Activated T-cell treated with anti-CD3 and anti-CD28 coated beads, Interleukin-2, amount 50 U/mL, for 72 hours (primary cell): ENCODE measurements around the gene SYN1. TPM values are rescaled to one million over a fixed set of nuclear protein-coding genes. Genes with fewer than 3 reads are reported as not detected.

Source experiments
- ATAC-seq, 2 donors: fragments of 150-1000 bp; cut with Tn5 transposase; replicated peaks in 1 of 2; 2 replicates each; pipeline ENCODE4 v1.10.0; 2021; ENCODE audit warnings: moderate library complexity in 2 of 2, mild to moderate bottlenecking in 1 of 2
- DNase-seq, 2 donors: peaks; one replicate each; pipeline ENCODE4 v3.0.0; 2021 to 2022; ENCODE audit warnings: mixed read lengths in 1 of 2
- H3K27ac Mint-ChIP-seq: one replicate; pipeline ENCODE4 v1.8.0; 2022; ENCODE audit warnings: mild to moderate bottlenecking, moderate library complexity, mixed read lengths
- H3K27me3 Mint-ChIP-seq: one replicate; pipeline ENCODE4 v1.8.0; 2022; ENCODE audit warnings: low read depth, mixed read lengths
- H3K36me3 Mint-ChIP-seq, 2 donors: one replicate each; pipeline ENCODE4 v1.8.0; 2022; ENCODE audit warnings: mixed read lengths in 2 of 2, mild to moderate bottlenecking in 1 of 2; ENCODE audit not compliant: insufficient read depth in 2 of 2
- H3K4me1 Mint-ChIP-seq: one replicate; pipeline ENCODE4 v1.8.0; 2022; ENCODE audit warnings: low read depth, mixed read lengths
- H3K4me3 Mint-ChIP-seq, 2 donors: one replicate each; pipeline ENCODE4 v1.8.0; 2022; ENCODE audit warnings: mild to moderate bottlenecking in 2 of 2, mixed read lengths in 2 of 2, moderate library complexity in 2 of 2
- H3K9me3 Mint-ChIP-seq, 2 donors: one replicate each; pipeline ENCODE4 v1.8.0; 2022; ENCODE audit warnings: mixed read lengths in 2 of 2
- total RNA-seq, 2 donors: library from RNA; stranded (reverse); gene quantifications; one replicate each; pipeline ENCODE4 v1.2.3, GENCODE V29; 2022

The SYN1 gene
- total RNA-seq, 2 donors from 2014 or later: 0.67 to 2.0 TPM

DNA sequence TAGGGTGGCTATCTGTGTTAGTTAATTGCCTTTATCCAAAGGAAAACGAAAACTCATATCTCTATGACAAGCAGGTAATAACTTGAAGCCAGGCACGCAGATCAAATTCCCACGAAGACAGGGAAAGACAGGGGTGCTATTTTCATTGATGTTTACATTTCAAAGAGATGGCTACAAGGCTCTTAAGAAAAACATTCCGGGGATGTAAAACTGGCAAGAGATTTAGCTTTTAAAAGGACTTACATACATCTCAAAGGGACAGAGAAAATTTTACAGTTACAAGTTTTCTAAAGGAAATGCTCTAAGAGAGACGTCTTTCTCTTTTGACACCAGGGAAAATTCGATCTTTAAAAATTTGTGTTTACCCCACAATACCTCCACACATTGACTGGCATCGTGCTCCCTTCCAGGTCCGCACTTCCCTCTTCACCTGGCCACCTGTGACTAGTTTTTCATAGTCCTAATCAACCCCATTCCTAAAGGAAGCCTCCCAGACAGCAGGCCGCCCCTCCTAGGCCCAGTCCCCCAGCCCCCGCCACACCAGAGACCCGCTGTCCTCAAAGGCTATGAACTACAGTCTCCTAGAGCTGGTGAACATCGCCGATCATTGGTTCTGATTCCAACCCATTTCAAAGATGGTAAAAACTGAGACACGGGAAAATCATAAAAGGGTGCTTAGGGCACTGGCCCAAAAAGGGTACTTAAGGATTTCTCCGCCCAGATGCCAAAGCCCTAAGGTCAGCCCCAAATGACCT lies 59.3 kb downstream of the SYN1 start:
- peaks cover 35% of the 10 kb centered on the region for H3K4me1 Mint-ChIP-seq
- H3K27me3 Mint-ChIP-seq: peaks cover 6% of the 10 kb centered on the region
- H3K9me3 Mint-ChIP-seq: no peaks in the 10 kb centered on the region
- H3K36me3 Mint-ChIP-seq: peaks cover 9 to 10% of the 10 kb centered on the region in 2 donors
- DNase-seq (no peak), ATAC-seq (no peak)
- H3K4me3 Mint-ChIP-seq: peak overlapping the region; percentile 81 to 85
- H3K27ac Mint-ChIP-seq: peak overlapping the region; percentile 91

DNA sequence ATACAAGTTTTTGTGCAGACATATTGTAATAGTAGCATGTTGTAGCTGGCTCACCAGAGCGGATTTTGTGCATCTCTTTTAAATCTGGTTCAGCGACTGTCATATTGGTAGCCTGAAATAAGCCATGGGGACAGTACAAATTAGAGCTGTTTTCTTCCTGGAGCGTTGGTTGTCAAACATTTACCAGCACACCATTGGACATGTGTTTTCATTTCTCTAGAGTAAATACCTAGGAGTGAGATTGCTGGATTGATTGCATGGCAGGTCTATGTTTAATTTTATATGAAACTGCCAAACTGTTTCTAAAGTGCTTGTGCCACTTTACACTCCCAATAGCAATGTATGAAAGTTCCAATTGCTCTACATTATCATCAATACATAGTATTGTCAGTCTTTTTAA lies 61.2 kb downstream of the SYN1 start:
- H3K4me1 Mint-ChIP-seq: peaks cover 23% of the 10 kb centered on the region
- H3K36me3 Mint-ChIP-seq: peaks cover 2 to 4% of the 10 kb centered on the region in 2 donors
- peaks cover 6% of the 10 kb centered on the region for H3K27me3 Mint-ChIP-seq
- no peak overlapping the region for H3K4me3 Mint-ChIP-seq
- ATAC-seq: no peak
- peak overlapping the region; percentile 63 for H3K27ac Mint-ChIP-seq
- DNase-seq: no peak
- H3K9me3 Mint-ChIP-seq: no peaks in the 10 kb centered on the region

DNA sequence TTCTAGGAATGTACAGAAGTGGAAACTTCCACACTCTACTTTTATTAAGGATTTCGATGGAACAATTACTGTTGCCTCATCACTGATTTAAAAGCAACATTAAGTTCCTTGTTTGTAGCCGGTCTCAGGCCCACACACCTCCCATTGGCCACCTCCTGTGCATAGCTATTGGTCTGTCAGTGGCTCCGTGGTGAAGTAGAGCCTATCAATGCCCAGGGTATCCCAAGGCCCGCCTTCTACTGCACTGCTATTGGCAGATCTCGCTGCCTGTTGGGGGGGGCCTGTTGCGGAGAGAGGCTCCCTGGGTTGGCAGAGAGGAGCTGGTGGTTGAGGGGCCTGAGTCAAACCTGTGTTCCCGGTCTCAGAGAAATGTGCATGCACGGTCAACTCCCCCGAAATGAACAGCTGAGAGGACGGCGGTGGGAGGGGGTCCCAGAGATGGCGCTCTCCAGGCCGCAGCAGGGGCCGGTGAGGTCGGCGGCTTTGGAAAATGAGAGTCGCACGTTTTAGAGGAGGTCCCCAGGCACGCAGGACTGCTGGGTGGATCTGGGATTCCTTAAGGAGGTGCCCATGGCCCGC lies 63.5 kb downstream of the SYN1 start:
- no peaks in the 10 kb centered on the region for H3K36me3 Mint-ChIP-seq
- ATAC-seq: peak; percentile 87 to 90
- DNase-seq: peak; percentile 82 to 89
- peaks cover 5% of the 10 kb centered on the region for H3K4me1 Mint-ChIP-seq
- peaks cover 13% of the 10 kb centered on the region for H3K27me3 Mint-ChIP-seq
- H3K9me3 Mint-ChIP-seq: no peaks in the 10 kb centered on the region
- H3K27ac Mint-ChIP-seq: peak overlapping the region; percentile 87
- peak overlapping the region; percentile 83 to 84 for H3K4me3 Mint-ChIP-seq

DNA sequence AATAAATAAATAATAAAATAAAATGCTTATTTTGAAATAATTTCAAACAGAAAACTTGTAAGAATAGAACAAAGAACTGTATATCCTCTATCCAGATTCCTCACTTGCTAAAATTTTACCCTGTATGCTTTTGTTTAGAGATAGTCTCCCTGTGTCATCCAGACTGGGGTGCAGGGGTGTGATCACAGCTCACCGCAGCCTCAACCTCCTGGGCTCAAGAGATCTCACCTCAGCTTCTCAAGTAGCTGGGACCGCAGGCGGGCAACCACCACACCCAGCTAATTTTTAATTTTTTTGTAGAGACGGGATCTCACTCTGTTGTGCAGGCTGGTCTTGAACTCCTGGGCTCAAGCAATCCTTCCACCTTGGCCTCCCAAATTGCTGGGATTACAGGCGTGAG lies 76.2 kb downstream of the SYN1 start:
- Mint-ChIP-seq H3K27ac (no peak overlapping the region), H3K9me3 (no peaks in the 10 kb centered on the region), H3K4me3 (no peak overlapping the region), H3K4me1 (no peaks in the 10 kb centered on the region), H3K36me3 (no peaks in the 10 kb centered on the region), H3K27me3 (peaks cover 9% of the 10 kb centered on the region)
- ATAC-seq (no peak), DNase-seq (no peak)

DNA sequence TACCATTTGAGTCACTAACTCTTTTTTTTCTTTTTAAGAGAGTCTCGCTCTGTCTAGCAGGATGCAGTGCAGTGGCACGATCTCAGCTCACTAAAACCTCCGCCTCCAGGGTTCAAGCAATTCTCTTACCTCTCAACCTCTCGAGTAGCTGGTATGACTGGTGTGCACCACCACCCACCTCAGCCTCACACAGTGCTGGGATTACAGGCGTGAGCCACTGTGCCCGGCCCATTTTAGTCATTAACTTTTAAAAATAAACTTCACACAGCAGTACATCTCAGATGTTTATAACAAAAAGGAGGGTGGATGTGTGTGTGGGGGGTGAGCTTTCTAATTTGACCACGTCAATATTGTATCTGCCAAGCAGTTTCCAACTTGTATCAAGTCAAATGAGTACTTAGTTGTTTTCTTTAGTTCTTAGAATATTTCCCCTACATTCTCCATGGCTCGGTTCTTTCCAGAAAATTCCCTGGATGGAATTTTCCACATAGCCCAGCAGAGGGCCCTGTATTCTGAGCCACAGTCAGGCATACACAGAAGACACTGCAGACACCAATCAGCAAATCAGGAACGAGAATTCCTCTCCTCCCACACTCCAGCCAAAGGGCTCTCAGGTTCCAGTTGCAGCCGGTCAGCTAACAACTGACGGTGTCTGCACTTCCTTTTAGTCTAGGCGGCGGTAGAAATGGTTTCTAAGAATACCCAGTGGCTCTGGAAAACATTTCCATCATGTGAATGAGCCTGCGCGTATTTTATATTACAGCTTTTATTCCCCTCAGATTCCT lies 78.7 kb downstream of the SYN1 start:
- no peak overlapping the region for H3K27ac Mint-ChIP-seq
- H3K9me3 Mint-ChIP-seq: no peaks in the 10 kb centered on the region
- DNase-seq: no peak
- peak in 1 of 2 donors; percentile 50 for ATAC-seq
- no peaks in the 10 kb centered on the region for H3K4me1 Mint-ChIP-seq
- no peak overlapping the region for H3K4me3 Mint-ChIP-seq
- peaks cover 11% of the 10 kb centered on the region for H3K27me3 Mint-ChIP-seq
- H3K36me3 Mint-ChIP-seq: no peaks in the 10 kb centered on the region

DNA sequence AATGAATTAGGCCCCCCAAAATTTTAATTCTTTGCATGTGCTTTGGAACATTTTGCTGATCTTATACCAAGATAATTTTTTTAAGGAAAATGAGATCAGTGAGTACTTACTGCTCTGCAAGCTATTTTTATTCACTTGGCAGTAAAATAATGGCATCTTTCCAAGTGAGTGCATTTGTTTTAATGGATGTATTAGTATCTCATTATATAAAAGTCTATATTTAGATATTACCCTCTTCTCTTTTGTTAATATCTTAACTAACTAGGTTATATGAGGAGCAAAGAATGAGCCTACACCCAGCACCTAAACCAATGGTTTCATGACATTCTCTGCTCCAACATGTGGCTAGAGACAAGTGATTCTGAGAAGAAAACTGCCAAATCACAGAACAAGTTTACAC lies 79.8 kb downstream of the SYN1 start:
- no peak overlapping the region for H3K27ac Mint-ChIP-seq
- H3K4me3 Mint-ChIP-seq: no peak overlapping the region
- ATAC-seq (no peak), DNase-seq (no peak)
- H3K36me3 Mint-ChIP-seq: no peaks in the 10 kb centered on the region
- no peaks in the 10 kb centered on the region for H3K9me3 Mint-ChIP-seq
- H3K27me3 Mint-ChIP-seq: peaks cover 17% of the 10 kb centered on the region
- no peaks in the 10 kb centered on the region for H3K4me1 Mint-ChIP-seq

DNA sequence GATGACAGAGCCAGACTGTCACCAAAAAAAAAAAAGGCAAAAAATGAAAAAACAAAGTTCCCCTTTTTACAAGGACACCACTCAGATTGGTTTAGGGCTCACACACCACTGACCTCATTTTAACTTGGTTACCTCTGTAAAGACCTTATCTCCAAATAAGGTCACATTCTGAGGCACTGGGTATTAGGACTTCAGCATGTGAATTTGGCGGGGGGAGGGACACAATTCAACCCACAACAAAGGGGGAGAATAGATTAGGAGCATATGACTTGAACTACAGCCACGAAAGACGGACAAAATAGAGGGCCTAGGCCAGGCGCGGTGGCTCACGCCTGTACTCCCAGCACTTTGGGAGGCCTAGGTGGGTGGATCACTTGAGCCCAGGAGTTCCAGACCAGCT lies 89.6 kb downstream of the SYN1 start:
- Mint-ChIP-seq H3K9me3 (no peaks in the 10 kb centered on the region), H3K4me1 (no peaks in the 10 kb centered on the region), H3K27ac (no peak overlapping the region), H3K27me3 (no peaks in the 10 kb centered on the region), H3K4me3 (no peak overlapping the region), H3K36me3 (no peaks in the 10 kb centered on the region)
- ATAC-seq (no peak), DNase-seq (no peak)

DNA sequence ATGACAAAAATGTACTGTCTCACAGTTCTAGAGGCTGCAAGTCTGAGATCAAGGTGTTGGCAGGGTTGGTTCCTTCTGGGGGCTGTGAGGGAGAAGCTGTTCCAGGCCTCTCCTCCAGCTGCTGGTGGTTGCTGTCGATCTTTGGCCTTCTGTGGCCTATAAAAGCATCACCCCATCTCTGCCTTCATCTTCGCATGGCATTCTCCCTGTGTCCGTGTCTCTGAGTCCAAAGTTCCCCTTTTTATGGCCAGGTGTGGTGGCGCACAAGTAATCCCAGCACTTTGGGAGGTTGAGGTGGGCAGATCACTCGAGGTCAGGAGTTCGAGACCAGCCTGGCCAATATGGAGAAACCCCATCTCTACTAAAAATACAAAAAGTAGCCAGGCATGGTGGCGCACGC lies 90.1 kb downstream of the SYN1 start:
- H3K9me3 Mint-ChIP-seq: no peaks in the 10 kb centered on the region
- no peak overlapping the region for H3K27ac Mint-ChIP-seq
- H3K4me3 Mint-ChIP-seq: no peak overlapping the region
- no peak for ATAC-seq
- no peaks in the 10 kb centered on the region for H3K4me1 Mint-ChIP-seq
- H3K36me3 Mint-ChIP-seq: no peaks in the 10 kb centered on the region
- no peaks in the 10 kb centered on the region for H3K27me3 Mint-ChIP-seq
- no peak for DNase-seq

DNA sequence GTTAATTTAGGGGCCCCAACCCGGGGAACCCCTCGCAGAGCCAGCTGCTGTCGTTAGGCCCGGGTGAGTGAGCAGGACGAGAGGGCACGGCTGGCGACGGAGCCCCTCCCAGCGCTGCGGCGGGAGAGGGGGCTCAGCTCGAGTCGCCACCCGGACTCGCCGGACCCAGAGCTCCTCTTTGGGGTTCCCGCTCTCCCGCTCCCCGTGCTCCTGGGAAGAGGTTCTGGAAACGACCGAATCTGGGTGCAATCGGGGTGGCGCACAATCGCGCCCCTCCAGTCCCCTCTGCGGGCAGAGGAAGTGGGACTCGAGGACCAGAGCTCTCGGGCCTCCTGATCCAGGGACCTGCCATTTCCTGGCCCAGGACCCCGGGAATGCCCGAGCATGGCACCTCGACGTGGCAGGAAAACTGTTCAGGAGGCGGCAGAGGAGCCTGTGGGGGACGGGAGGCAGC lies 95.9 kb downstream of the SYN1 start:
- no peaks in the 10 kb centered on the region for H3K27me3 Mint-ChIP-seq
- no peak overlapping the region for H3K27ac Mint-ChIP-seq
- peak; percentile 57 to 61 for ATAC-seq
- peak overlapping the region; percentile 78 to 85 for H3K4me3 Mint-ChIP-seq
- H3K36me3 Mint-ChIP-seq: no peaks in the 10 kb centered on the region
- no peaks in the 10 kb centered on the region for H3K9me3 Mint-ChIP-seq
- no peak for DNase-seq
- peaks cover 5% of the 10 kb centered on the region for H3K4me1 Mint-ChIP-seq

DNA sequence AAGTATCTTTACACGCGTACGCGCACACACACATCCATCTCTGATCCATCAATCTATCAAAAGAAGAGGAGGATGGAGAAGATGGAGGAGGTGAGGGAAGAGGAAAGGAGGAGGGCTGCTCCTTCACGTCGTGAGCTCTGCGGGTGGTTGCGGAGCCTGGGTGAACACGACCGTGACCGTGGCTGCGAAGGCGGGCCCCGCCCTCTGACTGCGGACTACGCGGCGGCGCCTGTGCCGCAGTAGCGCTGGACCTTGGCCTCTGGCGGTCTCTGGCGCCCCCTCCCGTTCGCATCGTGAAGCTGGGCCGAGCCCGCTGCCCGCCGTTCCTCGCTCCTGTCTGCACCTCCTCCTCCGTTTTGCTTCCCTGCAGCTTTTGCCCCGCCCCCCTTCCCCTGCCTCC lies 96.4 kb downstream of the SYN1 start:
- Mint-ChIP-seq H3K4me3 (peak overlapping the region; percentile 78 to 85), H3K9me3 (no peaks in the 10 kb centered on the region), H3K4me1 (peaks cover 5% of the 10 kb centered on the region), H3K36me3 (no peaks in the 10 kb centered on the region), H3K27ac (no peak overlapping the region), H3K27me3 (no peaks in the 10 kb centered on the region)
- DNase-seq (peak; percentile 84 to 86), ATAC-seq (peak; percentile 99 to 100)

Other genes with a start within 250 kb of the SYN1 start
- gene ZNF157, start 249.3 kb downstream of the SYN1 start, total RNA-seq: under 1 TPM; 0.60 to 0.67 TPM
- gene ZNF41, start 136.6 kb downstream of the SYN1 start, total RNA-seq: 1 to 10 TPM; 6.1 to 8.2 TPM
- gene ARAF, start 58.7 kb downstream of the SYN1 start, total RNA-seq: 10 to 100 TPM; 94.7 to 97.5 TPM
- 10 to 100 TPM; 31.5 to 71.2 TPM for gene TIMP1, start 37.4 kb downstream of the SYN1 start, total RNA-seq
- 1 to 10 TPM; 6.4 to 9.5 TPM for gene CFP, start 10.1 kb upstream of the SYN1 start, total RNA-seq
- gene ELK1, start 30.7 kb upstream of the SYN1 start, total RNA-seq: 10 to 100 TPM; 82.7 to 84.9 TPM
- gene UXT, start 39.3 kb upstream of the SYN1 start, total RNA-seq: 100 to 1,000 TPM; 173 to 205 TPM
- 10 to 100 TPM in 1 of 2 donors, 1 to 10 TPM in 1; 9.3 to 10.3 TPM for gene ZNF81, start 217.0 kb upstream of the SYN1 start, total RNA-seq